HG03095 (cell line): ENCODE measurements around the gene KCTD8.
"Not testable (repeated sequence)": the region's sequence is repeated elsewhere in the genome, so short reads cannot be mapped to it uniquely, and the experiment has no call there.

Source experiments
- ATAC-seq: cut with Tn5 transposase; IDR thresholded peaks from one replicate; pipeline ENCODE4 v1.9.1; 2021; ENCODE audit warnings: moderate library complexity; ENCODE audit not compliant: unreplicated experiment

KCTD8 gene

GRCh38 chr4:44342800-44343199, 105.8 kb downstream of the KCTD8 start:
- no peak for ATAC-seq

- no peak for ATAC-seq
Measured at GRCh38 chr4:44326741-44327140, 121.9 kb downstream of the KCTD8 start.

DNA sequence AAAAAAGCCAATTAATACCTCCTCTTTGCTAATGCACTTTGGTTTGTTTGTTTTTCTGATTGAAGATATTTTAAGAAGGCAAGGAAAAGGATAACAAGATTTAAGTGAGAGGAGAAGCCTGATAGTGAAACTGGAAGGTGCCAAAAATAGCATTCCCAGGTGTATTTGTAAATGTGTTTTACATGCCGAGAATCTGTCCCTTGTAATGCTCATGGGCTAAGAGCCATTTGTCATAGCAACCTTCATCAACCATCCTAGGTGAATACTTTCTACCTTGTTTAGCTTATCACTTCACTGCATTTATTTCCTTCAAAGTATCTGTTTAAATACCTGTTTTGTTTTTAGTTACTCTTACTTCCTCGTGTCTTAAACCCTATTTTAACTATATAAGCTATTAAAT, 127.8 kb downstream of the KCTD8 start:
- ATAC-seq = no peak

- ATAC-seq = no peak
Measured at GRCh38 chr4:44319129-44319528, 129.5 kb downstream of the KCTD8 start.

DNA sequence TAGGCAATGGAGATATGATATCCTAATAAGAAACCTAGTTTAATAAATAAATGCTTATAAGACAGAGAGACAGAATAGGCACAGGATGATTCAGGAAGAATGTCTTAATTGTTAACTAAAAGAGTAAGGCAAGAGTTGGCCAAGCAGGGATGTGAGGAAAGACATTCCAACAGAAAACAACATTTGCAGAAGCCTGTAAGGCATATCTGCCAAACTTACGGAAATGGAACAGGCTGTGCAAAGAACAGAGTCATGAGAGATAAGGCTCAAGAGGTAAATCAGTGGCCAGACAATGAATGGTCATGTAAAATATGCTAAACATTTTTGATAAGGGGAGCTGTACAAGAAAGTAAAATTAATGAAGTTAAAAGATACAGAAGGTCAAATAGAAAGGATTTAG, 134.9 kb downstream of the KCTD8 start:
- no peak for ATAC-seq

DNA sequence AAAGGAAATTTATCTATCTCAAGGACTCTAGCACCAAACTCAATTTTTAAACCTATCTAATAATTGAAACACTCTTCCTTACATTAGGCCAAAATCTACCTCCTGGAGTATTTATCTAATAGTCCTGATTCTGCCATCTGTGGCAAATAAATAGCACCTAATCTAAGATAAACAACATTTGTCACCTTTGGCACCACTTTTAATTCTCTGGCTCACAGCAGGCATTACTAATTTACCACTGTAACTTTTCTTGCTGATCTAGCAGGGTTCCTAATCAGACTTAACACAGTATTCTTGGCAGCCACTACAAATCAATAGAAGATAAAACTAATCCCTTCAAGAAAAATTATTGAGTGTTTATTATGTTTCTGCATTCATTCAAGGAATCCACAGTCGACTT, 161.1 kb downstream of the KCTD8 start:
- no peak for ATAC-seq

GRCh38 chr4:44279469-44279868, 169.1 kb downstream of the KCTD8 start:
- ATAC-seq = no peak

DNA sequence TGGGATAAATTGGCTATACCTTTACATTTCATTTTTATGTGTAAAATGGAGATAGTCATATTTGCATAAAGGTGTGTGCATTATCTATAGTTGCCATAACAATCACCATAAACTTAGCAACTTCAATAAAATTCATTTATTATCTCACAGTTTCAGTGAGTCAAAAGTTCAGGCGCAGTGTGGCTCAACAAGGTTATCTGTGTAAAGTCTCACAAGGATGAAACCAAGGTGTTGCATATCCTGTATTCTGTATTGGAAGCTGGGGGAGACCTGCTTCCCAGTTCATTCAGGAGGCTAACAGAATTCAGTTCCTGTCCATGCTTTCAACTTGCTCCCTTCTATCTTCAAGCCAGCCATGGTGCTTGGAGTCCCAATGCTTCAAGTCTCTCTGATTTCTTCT, 169.5 kb downstream of the KCTD8 start:
- ATAC-seq = no peak

- ATAC-seq = no peak
Measured at GRCh38 chr4:44257461-44257860, 191.1 kb downstream of the KCTD8 start.

DNA sequence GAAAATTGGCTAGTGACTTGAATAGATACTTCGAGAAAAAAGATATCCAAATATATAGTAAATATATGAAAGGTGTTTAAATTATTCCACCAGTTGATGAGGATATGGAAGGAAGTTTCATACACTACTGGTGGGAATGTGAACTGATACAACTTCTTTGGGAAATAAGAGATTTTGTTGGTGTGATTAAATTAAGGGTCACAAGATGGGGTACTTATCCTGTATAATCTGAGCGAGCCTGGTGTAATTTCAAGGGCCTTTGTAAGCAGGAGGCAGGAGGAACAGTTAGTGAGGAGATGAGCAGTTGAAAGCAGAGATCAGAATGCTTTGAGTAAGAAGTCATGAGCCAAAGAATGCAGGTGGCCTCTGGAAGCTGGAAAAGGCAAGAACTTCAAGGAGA, 192.2 kb downstream of the KCTD8 start:
- no peak for ATAC-seq

- no peak for ATAC-seq
Measured at GRCh38 chr4:44237643-44238042, 211.0 kb downstream of the KCTD8 start.

DNA sequence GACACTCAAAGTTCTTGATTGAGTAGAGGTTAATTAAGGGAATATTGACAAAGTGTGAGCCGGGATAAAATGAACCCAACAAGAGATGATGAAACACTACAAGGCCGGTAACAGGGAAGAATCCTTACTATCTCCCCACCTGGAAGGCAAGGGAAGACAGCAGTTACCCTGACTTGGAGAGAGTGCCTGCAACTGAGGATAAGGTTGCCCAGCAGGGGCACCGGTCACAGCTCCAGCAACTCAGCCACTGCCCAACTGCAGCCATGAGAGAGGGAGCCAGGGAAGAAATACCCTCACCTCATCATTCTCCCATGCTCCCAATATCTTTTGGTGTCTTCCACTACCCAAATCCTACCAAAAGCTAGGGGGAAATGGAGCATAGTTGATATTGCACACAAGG, 212.7 kb downstream of the KCTD8 start:
- no peak for ATAC-seq

GRCh38 chr4:44232262-44232661, 216.3 kb downstream of the KCTD8 start:
- no peak for ATAC-seq

GRCh38 chr4:44231006-44231405, 217.6 kb downstream of the KCTD8 start:
- no peak for ATAC-seq

DNA sequence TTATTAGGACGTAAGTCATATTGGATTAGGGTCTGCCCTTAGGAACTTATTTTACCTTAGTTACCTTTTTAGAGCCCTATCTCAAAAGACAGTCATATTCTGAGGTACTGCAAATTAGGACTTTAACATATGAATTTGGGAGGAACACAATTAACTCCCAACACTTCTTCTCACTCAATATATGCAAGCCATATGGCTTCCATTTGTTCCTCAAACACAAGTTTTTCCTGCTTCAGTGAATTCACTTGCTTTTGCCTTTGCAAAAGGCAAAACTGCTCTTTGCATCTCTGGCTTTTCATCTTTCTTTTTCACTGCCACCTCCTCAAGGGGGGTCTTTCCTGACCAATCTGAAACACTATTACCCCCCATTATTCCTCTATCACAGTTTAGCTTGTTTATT, 220.3 kb downstream of the KCTD8 start:
- ATAC-seq = no peak

DNA sequence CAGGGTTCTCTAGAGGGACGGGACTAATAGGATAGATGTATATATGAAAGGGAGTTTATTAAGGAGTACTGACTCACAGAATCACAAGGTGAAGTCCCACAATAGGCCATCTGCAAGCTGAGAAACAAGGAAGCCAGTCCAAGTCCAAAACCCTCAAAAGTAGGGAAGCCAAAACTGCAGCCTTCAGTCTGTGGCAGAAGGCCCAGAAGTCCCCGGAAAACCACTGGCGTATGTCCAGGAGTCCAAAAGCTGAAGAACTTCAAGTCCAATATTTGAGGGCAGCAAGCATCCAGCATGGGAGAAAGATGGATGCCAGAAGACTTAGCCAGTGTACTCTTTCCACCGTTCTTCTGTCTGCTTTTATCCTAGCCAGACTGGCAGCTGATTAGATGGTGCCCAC, 227.2 kb downstream of the KCTD8 start:
- no peak for ATAC-seq

DNA sequence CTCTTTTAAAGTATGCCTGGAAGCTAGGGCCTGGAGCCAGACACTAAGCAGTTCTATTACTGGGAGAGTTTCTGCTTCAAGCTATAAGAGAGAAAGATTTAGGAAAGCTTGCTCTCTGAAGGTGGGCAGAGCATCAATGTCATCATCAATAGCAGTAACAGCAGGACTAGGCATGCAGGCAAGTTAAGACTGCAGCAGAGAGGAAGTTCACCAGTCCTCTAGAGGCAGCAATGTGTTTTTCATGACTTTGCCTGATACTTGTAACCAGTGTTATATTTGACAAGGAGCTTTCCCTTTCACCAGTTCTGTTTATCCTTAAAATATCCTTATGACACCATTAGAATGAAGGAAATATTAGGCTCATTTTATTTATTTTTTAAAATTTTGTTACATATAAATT, 237.9 kb downstream of the KCTD8 start:
- no peak for ATAC-seq

GRCh38 chr4:44196796-44197195, 251.8 kb downstream of the KCTD8 start:
- no peak for ATAC-seq

GRCh38 chr4:44194365-44194764, 254.2 kb downstream of the KCTD8 start:
- no peak for ATAC-seq

DNA sequence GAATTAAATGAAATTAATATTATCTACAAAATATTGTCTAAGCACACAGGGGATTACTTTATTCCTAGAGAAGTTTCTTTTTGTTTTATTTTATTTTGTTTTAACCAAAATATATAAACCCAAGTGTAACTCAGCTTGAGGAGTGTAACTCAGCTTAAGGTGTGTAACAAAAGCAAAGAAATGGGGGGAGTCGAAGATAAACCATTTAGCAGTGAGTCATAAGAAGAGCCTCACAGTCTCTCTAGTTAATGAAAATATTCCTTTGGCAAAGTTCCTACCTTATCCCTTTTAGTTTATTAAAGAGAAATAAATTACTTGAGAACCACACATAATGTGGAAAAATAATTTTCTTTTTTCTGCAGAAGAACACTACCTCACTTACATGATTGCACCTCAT, 261.8 kb downstream of the KCTD8 start:
- no peak for ATAC-seq

GRCh38 chr4:44186096-44186849, 262.3 kb downstream of the KCTD8 start:
- no peak for ATAC-seq

- ATAC-seq = not testable (repeated sequence)
Measured at GRCh38 chr4:44181491-44182349, 266.9 kb downstream of the KCTD8 start.
